IPS DF 6.9 (cell line): ENCODE measurements around the gene STK33.

Source experiments
- DNase-seq: peaks from one replicate; pipeline ENCODE4 v3.0.0-alpha.2; 2013; ENCODE audit warnings: low read depth, low spot score
- H3K27ac ChIP-seq: one replicate; pipeline ENCODE4 v1.5.1; 2013; ENCODE audit warnings: low read length, control low read depth
- H3K27me3 ChIP-seq: 2 replicates; pipeline ENCODE4 v1.6.1; 2013; ENCODE audit warnings: mild to moderate bottlenecking, low read length; ENCODE audit not compliant: control insufficient read depth, insufficient read depth
- H3K36me3 ChIP-seq: 2 replicates; pipeline ENCODE4 v1.6.1; 2013; ENCODE audit warnings: low read length; ENCODE audit not compliant: control insufficient read depth, insufficient read depth
- H3K4me1 ChIP-seq: 2 replicates; pipeline ENCODE4 v1.6.1; 2013; ENCODE audit warnings: low read length; ENCODE audit not compliant: control insufficient read depth, insufficient read depth
- H3K4me3 ChIP-seq: 2 replicates; pipeline ENCODE4 v1.5.1; 2013; ENCODE audit warnings: mild to moderate bottlenecking, low read length
- H3K9me3 ChIP-seq: 2 replicates; pipeline ENCODE4 v1.6.1; 2013; ENCODE audit warnings: low read length, inconsistent platforms; ENCODE audit not compliant: control insufficient read depth, insufficient read depth
- WGBS: extraction: QIAGEN DNeasy Blood & Tissue Kit; methylation state at CpG from one replicate; pipeline ENCODE4 v1.1.7; 2013; ENCODE audit warnings: mixed read lengths, missing lambda C conversion rate; ENCODE audit not compliant: insufficient read length, insufficient coverage; 5-methylcytosine and 5-hydroxymethylcytosine counted together

STK33 gene

DNA sequence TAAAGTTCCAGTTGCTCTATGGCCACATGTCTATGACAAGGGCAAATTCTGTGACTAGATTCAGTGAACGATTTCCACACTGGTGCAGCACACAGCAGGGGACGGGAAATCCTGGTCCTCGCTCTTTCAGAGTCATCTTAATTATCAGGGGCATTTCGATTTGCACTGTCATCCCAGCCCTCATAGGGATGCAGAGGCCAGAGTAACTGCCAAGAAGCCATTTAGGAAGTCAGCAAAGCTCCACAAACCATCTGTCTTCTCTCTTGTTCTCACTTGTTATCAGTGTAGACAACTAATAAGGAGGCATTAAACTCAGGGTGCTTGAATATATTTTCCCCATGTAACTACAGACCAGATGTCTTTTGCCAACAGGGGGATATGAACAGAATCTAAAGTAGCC is 151.7 kb downstream of the STK33 start:
- H3K4me1 ChIP-seq, result no peaks in the 10 kb centered on the region
- no peak overlapping the region for H3K4me3 ChIP-seq
- H3K27ac ChIP-seq, result no peak overlapping the region
- no CpG with 5 or more reads among the region's 4 CpGs for WGBS
- H3K9me3 ChIP-seq, result no peaks in the 10 kb centered on the region
- H3K36me3 ChIP-seq, result no peaks in the 10 kb centered on the region
- DNase-seq, result no peak
- H3K27me3 ChIP-seq, result no peaks in the 10 kb centered on the region

DNA sequence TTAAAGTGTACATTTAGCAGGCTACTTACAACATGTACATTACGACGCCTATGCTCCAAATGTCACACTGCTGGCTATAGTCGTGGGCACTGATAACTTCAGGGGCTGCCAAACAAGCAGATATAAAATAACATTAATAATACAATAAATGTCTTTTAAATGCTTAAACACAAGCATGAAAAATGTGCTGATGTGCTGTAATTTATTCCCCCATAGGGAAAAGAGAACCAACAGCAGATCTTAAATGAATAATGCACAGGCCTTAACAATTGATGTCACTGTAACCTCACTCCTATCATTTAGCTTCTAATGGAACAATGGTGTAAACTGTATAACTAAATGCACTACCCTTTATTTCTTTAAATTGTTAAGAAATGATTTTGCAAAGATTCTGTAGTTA is 153.4 kb downstream of the STK33 start:
- no peaks in the 10 kb centered on the region for H3K9me3 ChIP-seq
- H3K27me3 ChIP-seq, result no peaks in the 10 kb centered on the region
- no peak overlapping the region for H3K4me3 ChIP-seq
- DNase-seq, result no peak
- no peaks in the 10 kb centered on the region for H3K4me1 ChIP-seq
- no CpG with 5 or more reads among the region's 3 CpGs for WGBS
- H3K36me3 ChIP-seq, result no peaks in the 10 kb centered on the region
- H3K27ac ChIP-seq, result no peak overlapping the region

DNA sequence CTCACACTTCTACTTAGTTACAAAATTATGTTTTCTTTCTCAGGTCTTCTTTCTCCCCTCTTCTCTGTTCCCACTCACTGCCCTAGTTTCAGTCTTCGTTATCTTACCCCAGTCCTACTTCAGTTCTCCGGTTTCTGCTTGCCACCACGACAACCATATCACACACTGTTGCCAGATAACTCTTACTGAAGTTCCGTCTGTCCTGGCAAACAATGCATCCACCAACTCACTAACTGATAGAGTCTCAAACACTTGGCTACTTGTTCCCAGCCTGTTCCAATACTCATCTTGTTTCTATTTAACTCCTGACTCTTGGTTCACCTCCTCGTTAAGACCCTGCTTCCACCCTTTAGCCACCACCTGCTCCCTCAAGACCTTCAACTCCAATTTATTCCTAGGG is 164.5 kb downstream of the STK33 start:
- no peaks in the 10 kb centered on the region for H3K36me3 ChIP-seq
- H3K9me3 ChIP-seq, result no peaks in the 10 kb centered on the region
- no peaks in the 10 kb centered on the region for H3K4me1 ChIP-seq
- H3K4me3 ChIP-seq, result no peak overlapping the region
- WGBS, result no CpG with 5 or more reads among the region's 5 CpGs
- no peak for DNase-seq
- no peak overlapping the region for H3K27ac ChIP-seq
- no peaks in the 10 kb centered on the region for H3K27me3 ChIP-seq

DNA sequence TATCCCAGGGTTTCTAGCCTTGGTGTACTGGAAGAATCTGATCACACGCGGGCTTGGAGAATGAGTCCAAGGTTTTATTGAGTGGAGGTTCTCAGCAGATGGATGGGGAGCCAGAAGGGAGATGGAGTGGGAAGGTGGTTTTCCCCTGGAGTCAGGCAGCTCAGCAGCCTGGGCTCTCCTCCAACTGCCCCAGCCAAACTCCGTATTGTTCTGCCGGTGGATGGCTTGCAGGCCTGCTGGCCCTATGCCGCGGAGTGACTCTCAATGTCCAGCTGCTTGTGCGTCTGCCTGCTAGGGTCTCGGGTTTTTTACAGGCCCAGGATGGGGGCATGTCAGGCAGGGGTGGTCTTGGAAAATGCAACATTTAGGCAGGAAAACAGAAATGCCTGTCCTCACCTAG is 168.0 kb downstream of the STK33 start:
- H3K4me1 ChIP-seq, result no peaks in the 10 kb centered on the region
- no peaks in the 10 kb centered on the region for H3K27me3 ChIP-seq
- no peaks in the 10 kb centered on the region for H3K9me3 ChIP-seq
- no peak for DNase-seq
- H3K36me3 ChIP-seq, result no peaks in the 10 kb centered on the region
- no peak overlapping the region for H3K4me3 ChIP-seq
- no CpG with 5 or more reads among the region's 8 CpGs for WGBS
- H3K27ac ChIP-seq, result no peak overlapping the region

DNA sequence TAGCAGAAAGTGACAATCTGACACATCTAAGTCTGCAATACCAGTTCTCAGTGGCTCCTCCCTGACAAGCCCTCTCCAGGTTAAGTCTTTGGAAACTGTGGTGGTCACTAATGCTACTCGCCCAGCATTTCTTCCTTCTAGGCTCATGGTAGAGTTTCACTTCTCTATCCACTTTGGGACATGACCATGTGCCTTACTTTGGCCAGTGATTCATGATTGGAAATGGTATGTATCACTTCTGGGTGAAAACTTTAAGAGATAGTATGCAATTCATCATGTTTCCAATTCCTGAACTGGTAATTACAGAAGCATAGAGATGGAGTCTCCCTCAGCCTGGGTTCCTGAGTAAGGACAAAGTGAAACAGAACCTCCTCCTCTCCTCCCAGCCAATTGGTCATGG is 178.8 kb downstream of the STK33 start:
- no peak overlapping the region for H3K4me3 ChIP-seq
- no CpG with 5 or more reads among the region's 1 CpG for WGBS
- no peaks in the 10 kb centered on the region for H3K36me3 ChIP-seq
- no peaks in the 10 kb centered on the region for H3K4me1 ChIP-seq
- no peak for DNase-seq
- H3K27me3 ChIP-seq, result no peaks in the 10 kb centered on the region
- H3K27ac ChIP-seq, result no peak overlapping the region
- H3K9me3 ChIP-seq, result no peaks in the 10 kb centered on the region

DNA sequence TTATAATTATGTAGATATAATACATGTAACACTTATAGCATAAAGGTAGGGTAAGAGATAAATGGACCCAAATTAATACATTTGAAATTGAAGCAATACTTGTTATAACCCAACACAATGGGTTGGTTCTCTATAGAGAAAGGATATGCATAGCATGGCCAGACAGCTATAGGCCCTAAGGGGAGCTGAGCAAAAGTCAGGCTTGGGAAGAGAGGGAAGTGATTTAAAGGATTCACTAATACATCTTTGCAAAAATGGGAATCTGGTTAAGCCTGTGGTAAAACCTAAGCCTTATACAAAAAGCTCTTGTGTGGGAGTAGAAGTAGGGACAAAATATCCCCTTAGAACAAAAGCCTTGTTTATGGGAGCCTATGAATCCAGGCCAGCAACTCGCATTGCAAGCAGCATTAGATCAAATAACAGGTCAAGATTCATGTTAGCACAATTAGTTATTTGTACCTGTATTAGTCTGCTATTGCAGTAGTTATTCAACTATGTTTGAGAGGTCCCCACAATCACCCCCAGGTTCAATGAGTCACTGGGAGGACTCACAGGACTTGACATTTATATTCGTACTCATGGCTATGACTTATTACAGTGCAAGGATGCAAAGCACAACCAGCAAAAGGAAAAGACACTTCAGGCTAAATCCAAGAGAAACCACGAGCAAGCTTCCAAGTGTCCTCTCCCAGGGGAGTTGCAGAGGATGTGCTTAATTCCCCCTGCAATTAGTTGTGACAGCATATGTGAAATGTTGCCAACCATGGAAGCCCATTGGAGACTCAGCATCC is 185.7 kb downstream of the STK33 start:
- DNase-seq, result no peak
- H3K4me1 ChIP-seq, result no peaks in the 10 kb centered on the region
- no peak overlapping the region for H3K27ac ChIP-seq
- no peaks in the 10 kb centered on the region for H3K9me3 ChIP-seq
- no peaks in the 10 kb centered on the region for H3K27me3 ChIP-seq
- H3K36me3 ChIP-seq, result no peaks in the 10 kb centered on the region
- WGBS, result no CpG with 5 or more reads among the region's 3 CpGs
- H3K4me3 ChIP-seq, result no peak overlapping the region

DNA sequence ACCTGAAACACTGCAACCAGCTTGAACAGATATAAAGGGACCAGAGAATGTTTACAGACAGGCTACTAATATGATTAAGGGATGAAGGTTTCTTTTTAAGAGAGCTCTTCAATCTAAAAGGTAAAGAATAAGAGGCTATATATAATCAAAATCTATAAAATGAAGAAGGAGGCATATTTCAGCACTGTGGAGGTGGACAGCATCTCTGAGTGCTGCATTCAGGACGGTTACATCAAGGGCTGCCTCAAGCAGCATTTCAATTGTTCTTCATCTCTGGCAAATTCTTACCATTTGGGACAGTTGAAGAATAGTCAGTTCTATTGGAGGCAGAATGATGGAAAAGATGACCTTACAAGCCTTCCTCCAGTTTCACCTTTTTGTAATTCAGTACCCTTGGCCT is 190.7 kb downstream of the STK33 start:
- Histone ChIP-seq H3K4me1 (no peaks in the 10 kb centered on the region), H3K36me3 (no peaks in the 10 kb centered on the region), H3K9me3 (no peaks in the 10 kb centered on the region), H3K27ac (no peak overlapping the region), H3K4me3 (no peak overlapping the region), H3K27me3 (no peaks in the 10 kb centered on the region)
- WGBS, result no CpG with 5 or more reads among the region's 1 CpG
- no peak for DNase-seq

DNA sequence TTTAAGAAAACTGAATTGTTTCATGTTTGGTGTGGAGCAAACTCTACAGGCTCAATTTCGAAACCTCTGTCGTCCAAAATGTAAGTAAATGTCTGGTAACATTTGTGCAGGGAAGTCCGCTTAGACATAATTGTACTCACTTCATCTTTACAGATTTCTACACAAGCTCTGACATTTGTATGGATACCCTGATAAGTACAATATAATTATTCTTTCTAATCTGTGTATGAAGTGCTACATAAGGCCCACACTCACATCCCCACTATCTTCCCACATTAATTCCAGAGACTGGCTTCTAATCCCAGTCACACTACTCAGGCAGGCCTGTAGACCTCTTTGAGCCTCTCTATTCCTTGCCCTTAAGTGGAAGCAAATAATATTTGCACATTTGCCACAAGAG is 201.1 kb downstream of the STK33 start:
- Histone ChIP-seq H3K36me3 (no peaks in the 10 kb centered on the region), H3K9me3 (no peaks in the 10 kb centered on the region; the same call in 1 of the 2 replicates), H3K4me1 (no peaks in the 10 kb centered on the region), H3K27me3 (no peaks in the 10 kb centered on the region), H3K27ac (no peak overlapping the region), H3K4me3 (no peak overlapping the region)
- DNase-seq, result no peak
- WGBS, result no CpG with 5 or more reads among the region's 3 CpGs

DNA sequence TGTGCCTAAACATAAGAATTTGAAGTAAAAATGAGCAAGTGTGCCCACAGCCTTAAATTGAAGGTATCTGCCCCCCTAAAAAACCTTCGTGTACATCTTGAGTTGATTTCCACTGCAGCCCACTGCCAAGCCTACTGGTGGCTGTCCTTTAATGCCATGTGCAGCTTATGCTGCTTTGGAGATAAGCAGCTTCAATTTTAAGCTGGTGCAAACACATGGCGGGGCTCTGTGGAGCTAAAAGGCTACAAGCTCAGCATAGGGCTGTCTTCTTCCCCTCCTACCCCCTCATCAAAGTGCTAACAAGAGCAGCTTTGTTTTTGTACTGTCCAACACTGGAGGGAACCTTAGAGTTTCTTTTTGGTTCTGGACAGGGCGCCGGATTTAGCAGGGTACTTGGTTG is 201.9 kb downstream of the STK33 start:
- no peaks in the 10 kb centered on the region for H3K36me3 ChIP-seq
- WGBS, result no CpG with 5 or more reads among the region's 4 CpGs
- no peak for DNase-seq

DNA sequence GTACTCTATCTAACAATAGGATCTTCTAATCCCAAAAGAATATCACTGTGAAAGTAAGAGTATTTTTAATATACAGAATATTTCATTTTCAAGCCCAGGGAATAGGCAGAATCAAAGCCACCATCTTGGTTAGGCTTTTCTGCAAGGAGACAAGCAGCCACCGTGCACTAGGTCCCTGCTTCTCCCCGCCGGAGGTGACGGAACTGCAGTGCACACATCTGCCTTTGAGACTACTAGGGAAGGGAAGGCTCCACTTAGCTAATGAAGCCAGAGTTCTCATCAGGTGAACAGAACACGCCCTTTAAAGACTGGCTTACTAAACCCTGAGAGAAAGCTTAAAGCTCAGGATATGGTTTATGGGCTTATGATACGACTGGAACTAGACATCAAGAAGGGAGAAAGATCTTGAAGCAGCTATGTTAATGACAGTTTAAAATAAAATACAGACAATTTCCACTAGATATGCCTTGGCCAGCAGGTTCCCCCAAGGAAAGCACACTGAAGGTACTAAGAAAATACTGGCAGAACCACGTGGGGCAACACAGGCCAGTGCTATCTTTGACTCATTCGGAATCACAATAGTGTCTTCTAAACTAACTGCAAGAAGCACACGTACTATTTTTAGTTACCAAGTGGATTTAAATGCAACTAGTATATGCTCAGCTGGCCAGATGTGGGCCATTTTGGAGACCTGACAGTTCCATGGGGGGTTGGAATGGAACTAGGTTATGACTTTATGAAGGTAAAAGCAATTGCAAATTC is 203.0 kb downstream of the STK33 start:
- H3K36me3 ChIP-seq, result no peaks in the 10 kb centered on the region
- WGBS, result no CpG with 5 or more reads among the region's 9 CpGs
- DNase-seq, result no peak
- no peak overlapping the region for H3K4me3 ChIP-seq
- H3K9me3 ChIP-seq, result no peaks in the 10 kb centered on the region; the same call in 1 of the 2 replicates
- peaks cover 4% of the 10 kb centered on the region; the same call in 1 of the 2 replicates for H3K4me1 ChIP-seq
- no peaks in the 10 kb centered on the region for H3K27me3 ChIP-seq
- no peak overlapping the region for H3K27ac ChIP-seq

More for the DNA sequence above, 201.9 kb downstream of the STK33 start:
- H3K4me3 ChIP-seq, result no peak overlapping the region
- H3K9me3 ChIP-seq, result no peaks in the 10 kb centered on the region; the same call in 1 of the 2 replicates
- no peaks in the 10 kb centered on the region for H3K27me3 ChIP-seq
- no peaks in the 10 kb centered on the region for H3K4me1 ChIP-seq
- H3K27ac ChIP-seq, result no peak overlapping the region
